ENCODE data around the gene CPLANE1. TPM values are rescaled to one million over a fixed set of nuclear protein-coding genes. Genes with fewer than 3 reads are reported as not detected.

The CPLANE1 gene
- total RNA-seq, 1 experiment from 2014 or later, result 3.5 TPM

DNA sequence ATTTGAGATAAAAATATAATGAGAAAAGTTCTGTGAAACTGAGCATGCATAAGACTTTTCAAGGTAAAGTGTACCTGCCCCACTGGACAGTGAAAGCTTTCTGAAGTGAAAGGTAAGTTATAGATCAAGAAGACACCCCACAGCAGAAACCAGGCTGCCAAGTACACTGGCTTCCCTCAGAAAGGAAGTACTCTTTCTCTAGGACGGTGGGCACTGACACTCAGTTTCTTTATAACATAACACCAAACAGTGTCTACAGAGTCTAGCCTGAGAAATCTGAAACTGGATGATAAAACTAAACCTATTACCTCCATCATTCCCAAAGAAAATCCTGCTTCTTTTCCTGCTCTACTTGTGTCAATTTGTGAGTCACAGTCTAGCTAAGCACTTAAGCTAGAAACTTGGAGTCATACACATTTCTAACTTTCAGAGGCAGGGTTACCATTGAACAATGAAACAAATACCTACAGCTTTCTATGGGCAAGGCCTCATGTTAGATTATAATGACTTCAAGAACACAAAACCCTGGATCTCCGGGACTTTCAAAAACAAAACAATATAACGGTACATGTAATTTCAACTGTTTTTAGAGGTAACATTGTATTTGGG is 136.7 kb downstream of the CPLANE1 start:
- Histone ChIP-seq H3K9ac (ENCODE audit: low read length) (no peak overlapping the region), H3K9me2 (ENCODE audit: insufficient read depth) (no peaks in the 10 kb centered on the region), H2AFZ (ENCODE audit: low read depth, low read length, poor library complexity, severe bottlenecking) (no peak overlapping the region), H3K4me2 (ENCODE audit: low read length) (no peak overlapping the region), H3K4me1 (ENCODE audit: control insufficient read depth in 1 of 2, insufficient read depth in 2 of 2, low read length in 2 of 2) (no peaks in the 10 kb centered on the region), H3K27ac (ENCODE audit: low read depth, low read length) (no peak overlapping the region), H3K9me3 (ENCODE audit: control insufficient read depth in 1 of 2, insufficient read depth in 1 of 2, low read depth in 1 of 2, low read length in 2 of 2) (no peaks in the 10 kb centered on the region), H3K27me3 (ENCODE audit: insufficient read depth, low read length) (no peaks in the 10 kb centered on the region), H3K79me2 (ENCODE audit: insufficient read depth, low read length) (no peaks in the 10 kb centered on the region), H3K4me3 (replicated peaks in 1 of 2; ENCODE audit: low read depth in 1 of 2, low read length in 2 of 2) (no peak overlapping the region), H4K20me1 (ENCODE audit: insufficient read depth) (no peaks in the 10 kb centered on the region), H3K36me3 (ENCODE audit: control insufficient read depth in 1 of 2, insufficient read depth in 2 of 2, low read length in 2 of 2) (no peaks in the 10 kb centered on the region)
- ATAC-seq (no peak), DNase-seq (ENCODE audit: low read depth, low spot score) (no peak)
- CTCF ChIA-PET, result no interaction called here
- TF ChIP-seq CBX3 (IDR thresholded peaks at IDR 0.05; ENCODE audit: low read depth) (no peak), SIN3A (IDR thresholded peaks at IDR 0.05; ENCODE audit: low read depth) (no peak), POLR2AphosphoS5 (IDR thresholded peaks at IDR 0.05; ENCODE audit: low read depth, low read length) (no peak), POLR2A (IDR thresholded peaks at IDR 0.05; ENCODE audit: borderline replicate concordance, extremely low read depth, insufficient read depth, insufficient read length) (no peak), CEBPB (IDR thresholded peaks at IDR 0.05; ENCODE audit: low read depth) (no peak), TCF7L2 (IDR thresholded peaks at IDR 0.05; ENCODE audit: borderline replicate concordance, extremely low read depth, insufficient read depth, insufficient read length) (no peak), FOSL1 (IDR thresholded peaks at IDR 0.05; ENCODE audit: low read depth) (no peak), ZNF274 (IDR thresholded peaks at IDR 0.05; ENCODE audit: low read depth, low read length) (no peak)
- TF ChIP-seq, protein P1, sequence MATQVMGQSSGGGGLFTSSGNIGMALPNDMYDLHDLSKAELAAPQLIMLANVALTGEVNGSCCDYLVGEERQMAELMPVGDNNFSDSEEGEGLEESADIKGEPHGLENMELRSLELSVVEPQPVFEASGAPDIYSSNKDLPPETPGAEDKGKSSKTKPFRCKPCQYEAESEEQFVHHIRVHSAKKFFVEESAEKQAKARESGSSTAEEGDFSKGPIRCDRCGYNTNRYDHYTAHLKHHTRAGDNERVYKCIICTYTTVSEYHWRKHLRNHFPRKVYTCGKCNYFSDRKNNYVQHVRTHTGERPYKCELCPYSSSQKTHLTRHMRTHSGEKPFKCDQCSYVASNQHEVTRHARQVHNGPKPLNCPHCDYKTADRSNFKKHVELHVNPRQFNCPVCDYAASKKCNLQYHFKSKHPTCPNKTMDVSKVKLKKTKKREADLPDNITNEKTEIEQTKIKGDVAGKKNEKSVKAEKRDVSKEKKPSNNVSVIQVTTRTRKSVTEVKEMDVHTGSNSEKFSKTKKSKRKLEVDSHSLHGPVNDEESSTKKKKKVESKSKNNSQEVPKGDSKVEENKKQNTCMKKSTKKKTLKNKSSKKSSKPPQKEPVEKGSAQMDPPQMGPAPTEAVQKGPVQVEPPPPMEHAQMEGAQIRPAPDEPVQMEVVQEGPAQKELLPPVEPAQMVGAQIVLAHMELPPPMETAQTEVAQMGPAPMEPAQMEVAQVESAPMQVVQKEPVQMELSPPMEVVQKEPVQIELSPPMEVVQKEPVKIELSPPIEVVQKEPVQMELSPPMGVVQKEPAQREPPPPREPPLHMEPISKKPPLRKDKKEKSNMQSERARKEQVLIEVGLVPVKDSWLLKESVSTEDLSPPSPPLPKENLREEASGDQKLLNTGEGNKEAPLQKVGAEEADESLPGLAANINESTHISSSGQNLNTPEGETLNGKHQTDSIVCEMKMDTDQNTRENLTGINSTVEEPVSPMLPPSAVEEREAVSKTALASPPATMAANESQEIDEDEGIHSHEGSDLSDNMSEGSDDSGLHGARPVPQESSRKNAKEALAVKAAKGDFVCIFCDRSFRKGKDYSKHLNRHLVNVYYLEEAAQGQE (IDR thresholded peaks at IDR 0.05; ENCODE audit: low read depth), result no peak
- POLR2A ChIA-PET, result no interaction called here
- no TSS peak for BruUV-seq (replicated peaks)
- RAD21 ChIA-PET (ENCODE audit: low non-redundant PET in 1 of 2, low total read pairs in 2 of 2, uncharacterized antibody in 2 of 2, unreplicated experiment in 2 of 2), result no interaction called here
- intact Hi-C loops (cut with micrococcal nuclease), result no loop called here

Measured in HCT116 (cell line).